ENCODE results near the gene OR10H4. TPM values are rescaled to one million over a fixed set of nuclear protein-coding genes. Genes with fewer than 3 reads are reported as not detected.

Gene OR10H4
- total and polyA plus RNA-seq, 9 donors: not detected

DNA sequence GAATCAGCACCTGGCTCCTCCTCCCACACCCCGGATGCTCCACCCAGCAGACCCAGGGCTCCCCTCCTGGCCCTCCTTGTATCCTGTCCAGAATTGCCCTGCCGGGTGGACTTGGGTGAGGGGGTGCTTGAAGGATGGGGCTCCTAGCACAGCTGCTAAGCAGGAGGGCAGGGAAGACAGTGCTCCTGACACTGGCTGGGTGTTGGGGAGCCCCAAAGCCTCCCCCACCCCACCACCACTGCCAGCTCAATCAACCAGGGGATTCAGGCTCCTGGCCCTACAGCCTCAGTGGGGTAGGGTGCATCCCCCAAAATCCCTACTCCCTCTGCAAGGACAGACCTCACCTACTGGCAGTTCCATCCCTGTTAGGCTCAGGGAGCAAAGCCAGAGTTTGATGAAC is 11.9 kb upstream of the OR10H4 start:
- H3K36me3 ChIP-seq: no peaks in the 10 kb centered on the region
- no peaks in the 10 kb centered on the region for H3K4me1 ChIP-seq (ENCODE audit: insufficient read depth)
- DNase-seq: no peak
- H3K27me3 ChIP-seq: no peaks in the 10 kb centered on the region
- no peaks in the 10 kb centered on the region for H3K9me3 ChIP-seq
- 52 to 82% (median 73%) methylated on average over 2 of the region's 2 CpGs for WGBS, 3 donors
- intact Hi-C loops (cut with DNase I): no loop called here
- TF ChIP-seq POLR2A (IDR thresholded peaks at IDR 0.05) (no peak), EP300 (IDR thresholded peaks at IDR 0.05) (no peak)
- H3K4me3 ChIP-seq: no peak overlapping the region
- no peak overlapping the region for H3K27ac ChIP-seq

DNA sequence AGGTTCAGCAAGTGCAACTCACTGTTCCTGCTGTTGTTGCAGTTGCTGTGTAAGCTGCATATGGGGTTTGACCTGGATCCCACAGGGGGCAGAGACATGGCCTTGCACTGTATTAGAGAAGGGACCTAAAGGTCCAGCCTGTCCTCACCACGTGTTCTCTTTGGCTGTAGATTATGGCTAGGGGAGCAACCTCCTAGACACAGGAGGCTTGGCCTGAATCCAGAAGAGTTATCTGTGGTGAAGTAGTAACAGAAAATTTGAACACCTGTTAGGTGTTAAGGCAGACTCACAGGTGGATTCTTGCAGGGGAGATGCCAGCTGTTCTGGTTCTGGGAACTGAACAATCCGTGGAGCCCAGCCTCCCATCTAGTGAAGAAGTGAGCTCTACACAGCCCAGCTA is 11.0 kb upstream of the OR10H4 start:
- H3K9me3 ChIP-seq: no peaks in the 10 kb centered on the region
- H3K36me3 ChIP-seq: no peaks in the 10 kb centered on the region
- DNase-seq: no peak
- H3K27ac ChIP-seq: no peak overlapping the region
- H3K4me3 ChIP-seq: no peak overlapping the region
- 22 to 61% (median 31%) methylated on average over 2 of the region's 2 CpGs for WGBS, 3 donors
- no peaks in the 10 kb centered on the region for H3K27me3 ChIP-seq
- no peak for TF ChIP-seq EP300 (IDR thresholded peaks at IDR 0.05)
- TF ChIP-seq, protein P1, sequence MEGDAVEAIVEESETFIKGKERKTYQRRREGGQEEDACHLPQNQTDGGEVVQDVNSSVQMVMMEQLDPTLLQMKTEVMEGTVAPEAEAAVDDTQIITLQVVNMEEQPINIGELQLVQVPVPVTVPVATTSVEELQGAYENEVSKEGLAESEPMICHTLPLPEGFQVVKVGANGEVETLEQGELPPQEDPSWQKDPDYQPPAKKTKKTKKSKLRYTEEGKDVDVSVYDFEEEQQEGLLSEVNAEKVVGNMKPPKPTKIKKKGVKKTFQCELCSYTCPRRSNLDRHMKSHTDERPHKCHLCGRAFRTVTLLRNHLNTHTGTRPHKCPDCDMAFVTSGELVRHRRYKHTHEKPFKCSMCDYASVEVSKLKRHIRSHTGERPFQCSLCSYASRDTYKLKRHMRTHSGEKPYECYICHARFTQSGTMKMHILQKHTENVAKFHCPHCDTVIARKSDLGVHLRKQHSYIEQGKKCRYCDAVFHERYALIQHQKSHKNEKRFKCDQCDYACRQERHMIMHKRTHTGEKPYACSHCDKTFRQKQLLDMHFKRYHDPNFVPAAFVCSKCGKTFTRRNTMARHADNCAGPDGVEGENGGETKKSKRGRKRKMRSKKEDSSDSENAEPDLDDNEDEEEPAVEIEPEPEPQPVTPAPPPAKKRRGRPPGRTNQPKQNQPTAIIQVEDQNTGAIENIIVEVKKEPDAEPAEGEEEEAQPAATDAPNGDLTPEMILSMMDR (IDR thresholded peaks at IDR 0.05): no peak
- TF ChIP-seq POLR2A (IDR thresholded peaks at IDR 0.05): no peak
- intact Hi-C loops (cut with DNase I): no loop called here
- no peaks in the 10 kb centered on the region for H3K4me1 ChIP-seq (ENCODE audit: insufficient read depth)

DNA sequence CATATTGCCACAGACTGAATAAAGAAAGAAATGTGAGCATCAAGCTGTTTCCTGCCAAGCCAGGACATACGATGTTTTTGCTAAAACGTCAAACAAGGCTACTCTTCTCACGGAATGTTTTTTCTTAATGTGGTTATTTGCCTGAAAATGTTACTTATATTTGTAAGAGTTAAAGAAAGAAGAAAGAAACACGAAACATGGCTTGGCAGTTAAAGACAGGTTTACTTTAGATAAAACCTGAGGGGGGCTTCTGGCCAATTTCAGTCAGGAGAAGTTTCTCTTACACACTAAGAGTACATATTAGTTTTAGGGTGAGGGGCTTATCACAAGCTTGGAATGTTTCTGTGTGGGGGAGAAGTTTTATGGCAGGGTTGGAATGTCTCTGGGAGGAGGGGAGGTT is 4.4 kb upstream of the OR10H4 start:
- TF ChIP-seq POLR2A (IDR thresholded peaks at IDR 0.05) (no peak), EP300 (IDR thresholded peaks at IDR 0.05) (no peak)
- TF ChIP-seq, protein P1 (IDR thresholded peaks at IDR 0.05): no peak
- H3K4me1 ChIP-seq (ENCODE audit: insufficient read depth): no peaks in the 10 kb centered on the region
- no peaks in the 10 kb centered on the region for H3K27me3 ChIP-seq
- 36 to 51% (median 42%) methylated on average over 4 of the region's 4 CpGs for WGBS, 3 donors
- H3K4me3 ChIP-seq: no peak overlapping the region
- intact Hi-C loops (cut with DNase I): no loop called here
- H3K27ac ChIP-seq: no peak overlapping the region
- H3K9me3 ChIP-seq: peaks cover 0 to 5% of the 10 kb centered on the region in 2 donors
- H3K36me3 ChIP-seq: no peaks in the 10 kb centered on the region
- no peak for DNase-seq

DNA sequence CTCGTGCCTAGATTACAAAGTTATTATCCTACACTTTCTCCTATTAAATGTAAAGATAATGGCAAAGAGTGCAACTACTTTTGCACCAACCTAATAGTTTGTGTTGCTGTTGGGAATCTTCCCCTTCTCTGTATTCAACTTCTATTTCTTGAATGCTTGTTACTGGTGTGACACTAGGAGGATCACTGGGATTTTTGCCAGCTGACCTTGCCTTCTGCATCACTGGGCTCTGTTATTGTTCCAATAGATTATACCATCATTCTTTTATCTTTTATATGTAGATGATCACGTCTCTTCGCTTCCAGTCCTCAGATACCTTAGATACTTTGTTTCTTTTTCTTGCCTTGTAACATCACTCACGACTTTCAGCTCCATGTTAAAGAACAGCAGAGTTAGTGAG is 3.5 kb upstream of the OR10H4 start:
- intact Hi-C loops (cut with DNase I): no loop called here
- WGBS, 3 donors: 36 to 51% (median 43%) methylated on average over 4 of the region's 4 CpGs
- TF ChIP-seq, protein P1 (IDR thresholded peaks at IDR 0.05): no peak

DNA sequence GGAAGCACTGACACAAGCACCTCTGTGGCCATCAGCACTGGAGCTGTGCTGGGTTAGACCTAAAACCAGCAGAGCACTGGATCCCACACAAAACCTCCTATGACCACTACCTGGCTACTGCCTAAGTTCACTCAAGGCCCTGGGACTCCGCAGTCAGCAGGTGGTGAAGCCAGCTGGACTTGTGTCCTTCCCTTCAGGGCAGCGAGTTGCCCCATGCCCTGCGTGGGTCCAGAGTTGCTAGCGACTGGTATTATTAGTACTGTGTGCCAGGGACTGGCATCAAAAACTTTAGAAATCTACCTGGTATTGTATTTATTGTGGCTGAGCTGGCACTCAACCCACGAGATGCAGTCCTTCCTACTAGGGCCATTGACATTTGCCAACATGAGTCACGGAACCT is 6.0 kb downstream of the OR10H4 start:
- no peaks in the 10 kb centered on the region for H3K4me1 ChIP-seq (ENCODE audit: insufficient read depth)
- H3K4me3 ChIP-seq: no peak overlapping the region
- H3K9me3 ChIP-seq: no peaks in the 10 kb centered on the region
- intact Hi-C loops (cut with DNase I): no loop called here
- DNase-seq: no peak
- 75 to 81% (median 80%) methylated on average over 6 of the region's 6 CpGs for WGBS, 3 donors
- H3K36me3 ChIP-seq: no peaks in the 10 kb centered on the region
- no peaks in the 10 kb centered on the region for H3K27me3 ChIP-seq
- H3K27ac ChIP-seq: no peak overlapping the region
- no peak for TF ChIP-seq POLR2A (IDR thresholded peaks at IDR 0.05)
- TF ChIP-seq, protein P1 (IDR thresholded peaks at IDR 0.05): no peak
- TF ChIP-seq EP300 (IDR thresholded peaks at IDR 0.05): no peak

More for the DNA sequence above, 3.5 kb upstream of the OR10H4 start:
- Histone ChIP-seq H3K27me3 (no peaks in the 10 kb centered on the region), H3K27ac (no peak overlapping the region), H3K4me1 (ENCODE audit: insufficient read depth) (no peaks in the 10 kb centered on the region), H3K36me3 (no peaks in the 10 kb centered on the region), H3K4me3 (no peak overlapping the region), H3K9me3 (peaks cover 0 to 5% of the 10 kb centered on the region in 2 donors)
- no peak for DNase-seq

Data from ovary (tissue), 9 donors.